GM19397 (cell line): Measurements from ENCODE around the gene ANKH.
"Not testable (repeated sequence)": the region's sequence is repeated elsewhere in the genome, so short reads cannot be mapped to it uniquely, and the experiment has no call there.

Experiments used
- ATAC-seq: cut with Tn5 transposase; IDR thresholded peaks from one replicate; pipeline ENCODE4 v1.9.1; 2021; ENCODE audit warnings: mild to moderate bottlenecking, moderate library complexity; ENCODE audit not compliant: unreplicated experiment

Gene ANKH

DNA sequence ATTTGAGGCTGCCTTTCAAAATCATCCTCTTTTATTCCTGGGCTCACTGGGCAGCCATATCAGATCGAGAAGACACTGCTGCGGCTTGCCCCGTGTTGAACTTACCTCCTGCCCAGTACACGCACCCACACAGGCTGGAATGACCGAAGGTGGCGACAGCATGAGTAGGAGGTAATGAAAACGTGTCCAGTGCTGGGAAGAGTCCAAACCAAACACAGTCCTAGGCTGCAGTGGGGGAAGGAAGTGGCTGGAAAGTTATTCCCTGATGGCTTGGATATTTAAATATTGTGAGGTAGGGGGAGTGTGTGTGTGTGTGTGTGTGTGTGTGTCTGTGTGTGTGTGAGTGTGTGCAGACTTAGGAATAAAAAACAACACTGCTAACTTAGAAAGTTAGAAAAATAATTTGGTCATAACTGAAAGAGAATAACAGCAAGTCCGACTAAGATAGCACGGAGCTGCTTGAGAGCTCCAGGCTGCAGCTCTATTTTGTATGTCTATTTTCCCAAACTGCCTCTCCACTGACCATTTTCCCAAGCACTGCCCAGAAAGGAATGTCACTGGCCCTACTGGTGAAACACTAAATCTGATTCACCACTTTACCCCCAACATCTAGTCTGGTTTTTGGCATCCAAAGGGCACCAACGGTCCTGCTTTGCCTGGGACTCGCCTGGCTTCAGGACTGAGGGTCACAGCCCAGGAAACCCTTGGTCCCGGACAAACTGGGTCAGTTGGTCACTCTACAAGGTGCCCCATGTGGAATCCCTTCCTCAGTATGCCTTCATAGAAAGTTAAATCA is 41.2 kb downstream of the ANKH start:
- no peak for ATAC-seq

- no peak for ATAC-seq
These were observed 42.2 kb downstream of the ANKH start for GRCh38 chr5:14829396-14829795.

DNA sequence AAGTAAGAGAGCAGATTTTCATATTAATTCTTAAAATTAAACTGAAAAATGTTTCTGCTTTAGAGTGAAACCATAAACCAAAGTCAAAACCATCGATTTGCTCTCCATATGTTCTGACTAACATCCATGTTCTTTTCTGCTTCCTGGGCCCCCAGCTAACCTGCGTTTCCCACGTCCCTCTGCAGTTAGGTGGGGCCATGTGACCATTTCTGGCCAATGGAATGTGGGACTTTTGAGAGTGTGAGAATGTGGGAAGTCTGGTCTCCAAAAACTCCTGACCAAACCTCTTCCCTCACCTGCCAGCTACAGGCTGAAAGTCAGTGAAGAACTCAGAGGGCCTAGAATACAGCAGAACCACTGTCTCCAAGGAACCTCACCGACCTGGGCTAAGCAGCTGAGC is 44.9 kb downstream of the ANKH start:
- no peak for ATAC-seq

DNA sequence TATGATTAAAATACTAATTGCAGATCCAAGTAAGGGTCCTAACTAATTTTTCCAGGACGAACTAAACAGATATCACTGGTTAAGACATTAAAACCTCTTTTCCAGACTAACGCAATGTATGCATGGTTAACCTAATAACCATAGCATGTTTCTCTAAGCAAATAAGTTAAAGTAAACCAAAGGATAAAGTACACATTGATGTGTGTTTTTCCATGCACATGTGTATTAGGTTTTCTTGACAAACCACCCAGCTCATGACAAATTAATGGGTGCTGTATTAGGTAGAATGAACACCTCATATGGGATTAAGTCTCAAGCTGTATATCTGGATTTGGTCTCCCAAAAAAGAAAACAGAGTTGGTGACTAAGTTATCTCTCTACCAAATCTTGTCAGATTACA is 45.6 kb downstream of the ANKH start:
- no peak for ATAC-seq

- ATAC-seq, result no peak
These were observed 47.1 kb downstream of the ANKH start for GRCh38 chr5:14824499-14824898.

DNA sequence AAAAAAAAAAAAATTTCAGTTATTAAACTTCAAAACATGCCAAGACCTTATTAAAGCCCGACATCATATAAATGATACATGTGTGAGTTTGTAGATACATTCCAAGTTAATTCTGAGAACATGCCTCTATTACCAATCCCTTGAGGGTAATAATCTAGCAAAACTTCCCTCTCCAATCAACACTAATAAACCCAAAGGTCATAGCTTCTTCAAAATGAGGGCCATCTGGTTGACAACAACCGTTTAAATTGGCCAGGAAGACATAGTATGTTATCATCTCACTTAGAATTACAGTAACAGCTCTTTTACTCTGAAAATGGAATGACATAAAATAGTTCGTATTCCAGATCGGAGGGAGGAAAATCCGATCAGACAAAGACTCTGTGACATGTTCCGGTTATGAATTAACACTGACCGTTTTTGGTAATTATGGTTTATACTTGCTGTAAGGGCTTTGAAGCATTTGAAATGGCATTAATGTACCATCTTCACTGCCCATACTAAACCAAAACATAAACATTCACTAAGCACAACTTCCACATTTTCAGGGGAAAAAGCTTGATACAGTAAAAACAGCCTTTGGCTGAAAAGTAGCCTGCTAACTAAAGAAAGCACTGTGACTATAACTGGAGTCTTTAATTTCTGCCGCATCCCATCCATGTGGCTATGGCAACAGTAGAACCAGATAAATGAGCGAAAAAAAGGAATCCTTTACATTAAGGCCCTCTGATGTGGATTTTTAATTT is 50.3 kb downstream of the ANKH start:
- no peak for ATAC-seq

DNA sequence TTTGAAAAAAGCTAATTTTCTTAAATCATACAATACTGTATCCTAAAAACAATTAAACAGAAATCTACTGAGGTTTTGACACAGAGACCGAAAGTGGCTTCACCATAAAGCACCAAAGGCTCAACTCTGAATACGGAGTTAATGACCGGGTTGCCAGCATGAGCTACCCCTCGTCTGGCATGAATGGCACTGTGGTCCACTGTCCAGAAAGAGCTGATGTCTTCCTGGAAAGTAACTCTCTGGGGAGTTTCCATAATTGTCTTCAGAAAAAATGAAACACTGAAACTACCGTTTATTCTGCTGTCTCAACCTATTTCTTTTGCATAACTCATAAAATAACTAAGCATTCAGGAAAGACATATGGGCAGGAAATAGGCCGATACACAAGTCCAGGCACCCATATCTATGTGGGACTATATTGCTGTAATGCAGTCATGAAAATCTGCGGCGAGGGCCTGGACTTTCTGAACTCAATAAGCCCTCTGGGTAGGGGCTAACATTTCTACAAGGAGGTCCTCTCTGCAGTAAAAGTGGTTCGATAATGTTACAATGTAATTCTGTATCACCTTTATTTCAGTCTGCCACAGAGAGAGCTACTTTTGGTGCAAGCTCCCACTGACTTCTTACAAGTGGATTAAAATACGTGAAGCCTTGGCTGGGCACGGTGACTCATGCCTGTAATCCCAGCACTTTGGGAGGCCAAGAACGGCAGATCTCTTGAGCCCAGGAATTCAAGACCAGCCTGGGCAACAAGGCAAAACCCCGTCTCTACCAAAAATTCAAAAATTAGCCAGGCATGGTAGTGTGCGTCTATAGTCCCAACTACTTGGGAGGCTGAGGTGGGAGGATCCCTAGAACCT is 52.4 kb downstream of the ANKH start:
- ATAC-seq, result no peak

GRCh38 chr5:14817762-14818136 is 53.8 kb downstream of the ANKH start:
- ATAC-seq, result not testable (repeated sequence)

DNA sequence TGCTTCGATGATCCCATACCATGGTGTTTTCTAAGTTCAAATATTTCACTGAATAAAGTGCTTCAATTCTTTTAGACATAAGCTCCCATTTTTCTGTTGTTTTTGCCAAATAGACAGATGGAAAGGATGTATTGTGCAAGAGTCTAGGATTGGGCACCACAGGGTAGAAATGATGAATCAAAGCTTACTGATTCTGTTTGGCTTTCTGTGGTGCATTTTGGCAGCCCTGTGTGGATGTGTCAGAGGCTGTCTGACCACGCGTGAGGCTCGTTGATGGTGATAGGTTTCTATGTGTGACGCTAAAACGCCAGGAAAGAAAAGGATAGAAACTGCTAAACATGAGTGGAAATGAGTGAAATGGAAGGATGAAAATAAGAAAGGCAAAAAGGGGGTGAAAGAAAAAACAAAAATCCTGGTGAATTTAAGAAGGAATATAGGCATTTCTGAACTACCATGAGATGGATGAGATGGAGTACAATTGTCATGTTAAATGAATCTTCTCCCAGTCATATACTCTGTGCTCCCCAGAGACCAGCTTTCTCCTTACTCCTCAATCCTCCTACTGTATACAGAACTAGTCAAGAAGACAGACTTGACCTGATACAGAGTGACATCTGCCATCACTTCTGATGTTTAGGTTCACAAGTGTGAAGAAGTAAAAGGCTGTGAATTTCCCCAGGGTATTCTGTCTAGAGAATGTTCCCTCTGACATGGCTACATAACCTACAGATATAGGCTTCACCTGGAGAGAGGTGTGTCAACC is 54.4 kb downstream of the ANKH start:
- ATAC-seq, result no peak

DNA sequence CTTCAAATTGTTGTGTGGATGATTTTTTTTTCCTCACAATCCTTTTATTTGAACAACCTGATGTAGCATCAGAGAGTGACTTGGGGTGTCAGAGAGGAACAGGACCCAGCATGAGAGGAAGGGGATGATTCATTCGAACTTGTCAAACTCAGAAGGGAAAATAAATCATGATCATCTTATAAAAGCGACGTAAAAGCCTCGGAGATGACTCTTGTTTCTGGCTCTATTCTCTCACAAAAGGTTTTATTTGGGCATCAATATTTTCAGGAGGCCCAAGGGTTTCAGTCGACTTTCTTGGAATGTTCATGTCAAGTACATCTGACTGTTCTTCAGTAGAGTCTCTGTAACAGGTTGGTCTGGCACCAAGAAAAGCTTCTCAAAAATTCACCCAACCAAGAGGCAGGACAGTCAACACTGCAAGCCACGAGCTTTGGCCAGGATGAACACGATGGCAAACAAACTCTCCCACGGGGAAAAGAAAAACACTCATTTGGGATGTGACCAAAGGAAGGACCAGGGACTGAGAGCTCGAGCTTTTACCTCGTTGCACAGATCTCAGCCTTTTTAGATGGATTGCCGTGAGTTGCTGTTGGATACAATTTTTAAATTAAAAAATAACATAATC is 55.1 kb downstream of the ANKH start:
- ATAC-seq, result no peak

DNA sequence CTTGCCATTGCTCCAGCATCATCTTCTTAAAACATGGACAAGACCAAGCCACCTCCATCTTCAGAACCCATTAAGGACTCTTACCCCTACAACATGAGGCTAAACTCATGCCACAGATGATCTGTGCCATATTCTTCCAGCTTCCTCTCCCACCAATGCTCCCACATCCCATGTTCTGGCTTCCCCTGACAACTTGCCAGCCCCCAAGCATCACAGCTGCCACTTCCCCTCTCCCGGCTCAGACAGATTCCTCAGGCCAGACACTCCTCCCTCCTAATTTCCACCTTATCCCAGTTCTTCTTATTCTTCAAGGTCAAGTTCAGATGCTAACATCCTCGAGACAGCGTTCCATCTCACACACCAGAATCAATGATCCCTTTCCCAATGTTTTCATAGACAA is 57.8 kb downstream of the ANKH start:
- no peak for ATAC-seq

- no peak for ATAC-seq
These were observed 59.4 kb downstream of the ANKH start for GRCh38 chr5:14812166-14812565.

DNA sequence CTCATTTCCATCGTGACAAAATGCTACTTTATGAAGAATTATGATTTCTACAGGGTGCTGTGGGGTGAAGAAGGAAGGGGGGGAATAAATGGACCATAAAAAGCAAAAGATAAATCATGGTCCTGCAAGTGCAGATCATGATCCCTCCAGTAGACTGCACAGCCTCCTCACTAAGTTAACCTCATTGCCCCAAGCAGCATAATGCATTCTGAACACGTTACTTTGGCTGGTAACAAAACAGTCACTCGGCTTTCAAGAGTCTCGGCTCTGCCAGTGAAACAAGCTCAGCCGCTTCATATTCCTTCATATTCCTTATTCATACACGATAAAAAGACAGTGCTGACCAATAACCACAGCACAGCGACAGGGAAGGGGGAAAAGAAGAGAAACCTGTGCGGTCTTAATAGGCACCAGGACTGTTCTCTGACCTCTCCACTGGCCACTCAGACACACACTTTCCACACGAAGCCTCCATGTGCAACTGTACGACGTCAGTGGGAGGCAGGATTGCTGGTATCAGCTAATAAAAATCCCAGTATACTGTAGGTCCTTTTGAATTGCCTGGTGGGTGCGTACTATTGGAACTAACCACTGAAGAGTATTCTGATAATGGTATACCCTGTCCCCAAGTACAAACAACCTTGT is 60.5 kb downstream of the ANKH start:
- no peak for ATAC-seq

GRCh38 chr5:14810282-14810681 is 61.3 kb downstream of the ANKH start:
- no peak for ATAC-seq

GRCh38 chr5:14809369-14810155 is 62.0 kb downstream of the ANKH start:
- peak; percentile 99 for ATAC-seq

DNA sequence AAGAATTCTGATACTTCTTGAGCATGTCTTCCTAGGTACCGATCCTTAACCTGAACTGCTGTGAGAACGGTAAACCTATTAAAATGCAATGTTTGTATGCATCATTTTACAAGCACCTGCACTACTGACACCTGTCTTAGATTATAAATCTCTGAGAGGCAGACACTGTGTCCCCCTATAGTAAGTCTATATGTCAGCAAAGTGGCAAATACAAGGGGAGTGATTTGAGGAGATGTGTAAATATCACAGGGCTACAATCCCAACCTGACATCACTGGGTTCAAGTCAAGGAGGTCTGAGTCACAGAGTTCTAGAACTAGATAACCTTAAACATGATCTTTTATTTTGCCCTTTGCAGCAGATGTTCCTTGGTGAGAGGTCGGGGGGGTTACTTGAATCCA is 64.1 kb downstream of the ANKH start:
- no peak for ATAC-seq

DNA sequence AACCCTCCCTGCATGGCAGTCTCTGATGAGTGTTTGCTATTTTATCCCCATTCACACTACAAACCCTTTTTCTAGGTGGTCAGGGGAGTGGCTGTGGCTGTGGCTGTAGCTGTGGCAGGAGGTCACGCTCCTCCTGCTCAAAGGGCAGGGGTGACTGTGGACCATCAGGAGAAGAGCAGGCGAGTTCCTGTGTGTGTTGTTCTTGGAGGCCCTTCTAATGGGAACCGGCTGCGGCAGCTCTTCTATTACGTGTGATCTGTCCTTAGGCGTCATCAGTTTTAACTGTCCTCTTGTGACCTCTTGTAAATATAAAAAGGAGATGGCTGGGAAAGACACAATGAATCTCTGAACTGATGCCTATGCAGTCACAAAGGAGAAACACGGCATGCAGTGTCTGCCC is 65.1 kb downstream of the ANKH start:
- ATAC-seq, result no peak

DNA sequence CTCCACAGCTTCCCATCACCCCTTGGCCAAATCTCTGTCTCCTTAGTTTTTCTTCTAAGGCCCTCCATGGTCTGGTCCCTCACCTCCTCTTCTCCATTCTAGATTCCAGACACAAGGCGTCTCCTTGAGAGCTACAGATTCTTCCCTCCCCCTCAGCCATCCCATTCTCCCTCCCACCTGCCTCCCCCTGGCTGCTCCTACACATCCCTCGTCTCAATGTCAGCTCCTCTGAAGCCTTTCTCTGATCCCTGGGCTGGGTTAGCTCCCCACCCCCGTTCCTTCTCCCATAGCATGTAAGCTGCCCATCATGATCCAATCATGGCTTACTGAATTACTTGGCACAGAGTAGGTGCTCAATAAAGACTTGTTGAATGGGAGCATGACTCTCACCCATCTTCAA is 69.0 kb downstream of the ANKH start:
- ATAC-seq, result no peak

DNA sequence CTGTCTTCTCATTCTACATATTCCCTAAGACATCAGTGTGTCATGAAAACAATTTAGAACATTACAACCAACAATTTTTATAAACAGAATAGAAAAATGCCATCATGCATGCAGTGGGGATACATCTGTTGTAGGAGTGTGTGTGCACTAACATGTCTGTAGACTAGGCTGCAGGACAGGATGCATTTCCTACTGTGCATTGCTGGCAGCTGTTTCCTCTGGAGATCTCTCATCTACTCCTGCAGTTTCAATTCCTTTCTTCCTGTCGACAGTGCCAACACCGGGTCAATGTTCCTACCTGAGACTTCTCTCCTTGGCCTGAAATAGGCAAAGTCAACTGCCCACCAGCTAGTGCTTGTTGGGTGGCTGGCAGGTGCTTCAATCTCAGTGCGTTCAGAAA is 69.8 kb downstream of the ANKH start:
- no peak for ATAC-seq
